SK-N-SH treated with all-trans-retinoic acid at 6 μM for 48 hours (cell line): ENCODE measurements around the gene RAB15.

Experiments
- ATAC-seq: fragments of 200-7000 bp; cut with Tn5 transposase; 3 replicates; pipeline ENCODE4 v1.9.1; 2020; ENCODE audit warnings: mild to moderate bottlenecking, moderate library complexity
- ARNTL ChIP-seq: fragments of 450-650 bp; formaldehyde crosslinking; IDR thresholded peaks from 2 replicates; pipeline ENCODE4 v1.5.0; 2020; ENCODE audit warnings: low read depth, mild to moderate bottlenecking, moderate library complexity, borderline replicate concordance
- BACH2 ChIP-seq: fragments of 250-450 bp; sonication (Bioruptor Pico); IDR thresholded peaks from 2 replicates; pipeline ENCODE4 v1.9.0; 2021; ENCODE audit warnings: mild to moderate bottlenecking, borderline replicate concordance
- CSDC2 ChIP-seq: fragments of 250-450 bp; sonication (Bioruptor Pico); IDR thresholded peaks from 2 replicates; pipeline ENCODE4 v1.5.0; 2020; ENCODE audit warnings: mild to moderate bottlenecking, moderate library complexity
- ESRRG ChIP-seq: fragments of 250-450 bp; sonication (Bioruptor Pico); IDR thresholded peaks from 2 replicates; pipeline ENCODE4 v1.6.1; 2021; ENCODE audit warnings: mild to moderate bottlenecking
- GLIS3 ChIP-seq: fragments of 250-450 bp; sonication (Bioruptor Pico); IDR thresholded peaks from 2 replicates; pipeline ENCODE4 v1.5.0; 2020; ENCODE audit warnings: mild to moderate bottlenecking, moderate library complexity
- ISL1 ChIP-seq: fragments of 250-450 bp; sonication (Bioruptor Pico); IDR thresholded peaks from 2 replicates; pipeline ENCODE4 v2.1.2; 2022; ENCODE audit warnings: mild to moderate bottlenecking, moderate library complexity
- OSR1 ChIP-seq: fragments of 250-450 bp; sonication (Bioruptor Pico); IDR thresholded peaks from 2 replicates; pipeline ENCODE4 v1.8.0; 2022; ENCODE audit warnings: moderate library complexity, mild to moderate bottlenecking, inconsistent platforms
- PATZ1 ChIP-seq: fragments of 250-450 bp; sonication (Bioruptor Pico); IDR thresholded peaks from 2 replicates; pipeline ENCODE4 v1.8.0; 2020; ENCODE audit warnings: mild to moderate bottlenecking, moderate library complexity, borderline replicate concordance
- POU6F1 ChIP-seq: fragments of 250-450 bp; sonication (Bioruptor Pico); IDR thresholded peaks from 2 replicates; pipeline ENCODE4 v1.8.0; 2021; ENCODE audit warnings: low read depth, mild to moderate bottlenecking, moderate library complexity, borderline replicate concordance
- PPARA ChIP-seq: fragments of 250-450 bp; sonication (Bioruptor Pico); IDR thresholded peaks from 2 replicates; pipeline ENCODE4 v1.5.0; 2020; ENCODE audit warnings: mild to moderate bottlenecking, borderline replicate concordance
- RARB ChIP-seq: fragments of 250-450 bp; sonication (Bioruptor Pico); IDR thresholded peaks from 2 replicates; pipeline ENCODE4 v1.8.0; 2021; ENCODE audit warnings: mild to moderate bottlenecking, moderate library complexity
- SNAI2 ChIP-seq: fragments of 250-450 bp; sonication (Bioruptor Pico); IDR thresholded peaks from 2 replicates; pipeline ENCODE4 v1.5.0; 2020; ENCODE audit warnings: mild to moderate bottlenecking, moderate library complexity
- TCF4 ChIP-seq: fragments of 250-450 bp; sonication (Bioruptor Pico); IDR thresholded peaks from 2 replicates; pipeline ENCODE4 v1.8.0; 2021; ENCODE audit warnings: mild to moderate bottlenecking, moderate library complexity, borderline replicate concordance
- TOX ChIP-seq: fragments of 250-450 bp; sonication (Bioruptor Pico); IDR thresholded peaks from 2 replicates; pipeline ENCODE4 v1.8.0; 2021; ENCODE audit warnings: mild to moderate bottlenecking, moderate library complexity, borderline replicate concordance
- ZC3H10 ChIP-seq: fragments of 250-450 bp; sonication (Bioruptor Pico); IDR thresholded peaks from 2 replicates; pipeline ENCODE4 v1.5.1; 2021; ENCODE audit warnings: mild to moderate bottlenecking, moderate library complexity
- ZNF565 ChIP-seq: fragments of 450-650 bp; formaldehyde crosslinking; conservative IDR thresholded peaks from 2 replicates; pipeline ENCODE4 v1.5.0; 2020; ENCODE audit warnings: low read depth, mild to moderate bottlenecking, moderate library complexity
- ZNF70 ChIP-seq: fragments of 450-650 bp; formaldehyde crosslinking; IDR thresholded peaks from 2 replicates; pipeline ENCODE4 v1.5.0; 2020; ENCODE audit warnings: mild to moderate bottlenecking, moderate library complexity
- ZNF8 ChIP-seq: fragments of 450-650 bp; formaldehyde crosslinking; IDR thresholded peaks from 2 replicates; pipeline ENCODE4 v1.5.0; 2020; ENCODE audit warnings: mild to moderate bottlenecking, moderate library complexity
- TF ChIP-seq, protein P1 (sequence below): fragments of 250-450 bp; sonication (Bioruptor Pico); IDR thresholded peaks from 2 replicates; pipeline ENCODE4 v1.5.1; 2020; ENCODE audit warnings: low read depth, mild to moderate bottlenecking, moderate library complexity
- TF ChIP-seq, protein P2 (sequence below): fragments of 250-450 bp; sonication (Bioruptor Pico); IDR thresholded peaks from 2 replicates; pipeline ENCODE4 v1.5.1; 2021; ENCODE audit warnings: mild to moderate bottlenecking, moderate library complexity
- TF ChIP-seq, protein P3 (sequence below): fragments of 250-450 bp; sonication (Bioruptor Pico); IDR thresholded peaks from 2 replicates; pipeline ENCODE4 v1.5.0; 2020; ENCODE audit warnings: mild to moderate bottlenecking, moderate library complexity

RAB15 gene

DNA sequence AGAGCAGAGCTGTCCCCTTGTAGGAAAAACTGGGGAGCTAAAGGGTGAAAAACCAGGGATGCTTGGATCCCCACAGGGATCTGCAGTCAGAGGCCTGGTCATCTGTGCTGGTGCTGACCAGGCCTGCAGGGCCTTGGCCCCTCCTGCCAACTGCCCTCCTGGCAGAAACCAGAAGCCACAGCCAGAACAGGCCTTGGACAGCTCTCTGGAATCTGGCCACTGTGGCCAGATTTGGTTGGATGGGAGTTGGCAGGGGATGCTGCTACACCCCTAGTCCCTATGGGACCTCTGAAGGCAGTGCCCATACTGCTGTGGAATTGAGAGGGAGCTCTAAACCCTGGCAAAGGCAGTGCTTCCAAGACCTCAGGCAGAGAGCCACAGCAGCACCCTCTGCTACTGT lies 20.4 kb downstream of the RAB15 start:
- TF ChIP-seq, protein P1, sequence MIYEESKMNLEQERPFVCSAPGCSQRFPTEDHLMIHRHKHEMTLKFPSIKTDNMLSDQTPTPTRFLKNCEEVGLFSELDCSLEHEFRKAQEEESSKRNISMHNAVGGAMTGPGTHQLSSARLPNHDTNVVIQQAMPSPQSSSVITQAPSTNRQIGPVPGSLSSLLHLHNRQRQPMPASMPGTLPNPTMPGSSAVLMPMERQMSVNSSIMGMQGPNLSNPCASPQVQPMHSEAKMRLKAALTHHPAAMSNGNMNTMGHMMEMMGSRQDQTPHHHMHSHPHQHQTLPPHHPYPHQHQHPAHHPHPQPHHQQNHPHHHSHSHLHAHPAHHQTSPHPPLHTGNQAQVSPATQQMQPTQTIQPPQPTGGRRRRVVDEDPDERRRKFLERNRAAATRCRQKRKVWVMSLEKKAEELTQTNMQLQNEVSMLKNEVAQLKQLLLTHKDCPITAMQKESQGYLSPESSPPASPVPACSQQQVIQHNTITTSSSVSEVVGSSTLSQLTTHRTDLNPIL (CRISPR knock-in tag), result no peak
- no peak for TF ChIP-seq CSDC2 (CRISPR knock-in tag)
- no peak for TF ChIP-seq OSR1
- no peak for TF ChIP-seq ZNF8 (CRISPR knock-in tag)
- no peak for TF ChIP-seq ESRRG (CRISPR knock-in tag)
- TF ChIP-seq, protein P2, sequence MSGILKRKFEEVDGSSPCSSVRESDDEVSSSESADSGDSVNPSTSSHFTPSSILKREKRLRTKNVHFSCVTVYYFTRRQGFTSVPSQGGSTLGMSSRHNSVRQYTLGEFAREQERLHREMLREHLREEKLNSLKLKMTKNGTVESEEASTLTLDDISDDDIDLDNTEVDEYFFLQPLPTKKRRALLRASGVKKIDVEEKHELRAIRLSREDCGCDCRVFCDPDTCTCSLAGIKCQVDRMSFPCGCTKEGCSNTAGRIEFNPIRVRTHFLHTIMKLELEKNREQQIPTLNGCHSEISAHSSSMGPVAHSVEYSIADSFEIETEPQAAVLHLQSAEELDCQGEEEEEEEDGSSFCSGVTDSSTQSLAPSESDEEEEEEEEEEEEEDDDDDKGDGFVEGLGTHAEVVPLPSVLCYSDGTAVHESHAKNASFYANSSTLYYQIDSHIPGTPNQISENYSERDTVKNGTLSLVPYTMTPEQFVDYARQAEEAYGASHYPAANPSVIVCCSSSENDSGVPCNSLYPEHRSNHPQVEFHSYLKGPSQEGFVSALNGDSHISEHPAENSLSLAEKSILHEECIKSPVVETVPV, result no peak
- TF ChIP-seq ARNTL (CRISPR knock-in tag), result no peak
- ATAC-seq, result no peak

DNA sequence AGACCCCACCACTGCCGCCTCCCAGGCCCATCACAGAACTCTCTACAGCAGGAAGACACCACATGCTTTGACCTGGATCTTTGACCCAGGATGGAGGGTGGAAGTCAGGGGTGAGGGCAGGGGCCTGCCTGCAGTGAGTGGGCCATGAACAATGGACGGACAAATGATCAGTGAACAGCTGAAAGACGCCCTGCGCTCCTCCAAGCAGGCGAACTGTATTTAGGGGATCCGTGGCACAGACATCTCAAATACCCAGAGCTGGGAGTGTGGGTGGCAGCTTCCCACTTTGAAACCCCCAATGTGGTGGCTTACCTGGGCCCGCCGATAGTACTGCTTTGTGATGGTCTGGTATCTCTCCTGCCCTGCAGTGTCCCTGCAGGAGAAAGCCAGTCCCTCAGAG lies 20.8 kb downstream of the RAB15 start:
- ATAC-seq, result no peak
- TF ChIP-seq ZC3H10 (CRISPR knock-in tag) (no peak), POU6F1 (CRISPR knock-in tag) (no peak), TCF4 (CRISPR knock-in tag) (no peak), RARB (no peak), TOX (CRISPR knock-in tag) (no peak), ZNF70 (CRISPR knock-in tag) (no peak), PPARA (CRISPR knock-in tag) (no peak), ZNF565 (CRISPR knock-in tag) (no peak), ESRRG (CRISPR knock-in tag) (no peak), ZNF8 (CRISPR knock-in tag) (no peak), PATZ1 (CRISPR knock-in tag) (no peak), CSDC2 (CRISPR knock-in tag) (no peak), SNAI2 (no peak), ISL1 (CRISPR knock-in tag) (no peak), BACH2 (CRISPR knock-in tag) (no peak), ARNTL (CRISPR knock-in tag) (no peak), GLIS3 (CRISPR knock-in tag) (no peak)
- TF ChIP-seq, protein P3, sequence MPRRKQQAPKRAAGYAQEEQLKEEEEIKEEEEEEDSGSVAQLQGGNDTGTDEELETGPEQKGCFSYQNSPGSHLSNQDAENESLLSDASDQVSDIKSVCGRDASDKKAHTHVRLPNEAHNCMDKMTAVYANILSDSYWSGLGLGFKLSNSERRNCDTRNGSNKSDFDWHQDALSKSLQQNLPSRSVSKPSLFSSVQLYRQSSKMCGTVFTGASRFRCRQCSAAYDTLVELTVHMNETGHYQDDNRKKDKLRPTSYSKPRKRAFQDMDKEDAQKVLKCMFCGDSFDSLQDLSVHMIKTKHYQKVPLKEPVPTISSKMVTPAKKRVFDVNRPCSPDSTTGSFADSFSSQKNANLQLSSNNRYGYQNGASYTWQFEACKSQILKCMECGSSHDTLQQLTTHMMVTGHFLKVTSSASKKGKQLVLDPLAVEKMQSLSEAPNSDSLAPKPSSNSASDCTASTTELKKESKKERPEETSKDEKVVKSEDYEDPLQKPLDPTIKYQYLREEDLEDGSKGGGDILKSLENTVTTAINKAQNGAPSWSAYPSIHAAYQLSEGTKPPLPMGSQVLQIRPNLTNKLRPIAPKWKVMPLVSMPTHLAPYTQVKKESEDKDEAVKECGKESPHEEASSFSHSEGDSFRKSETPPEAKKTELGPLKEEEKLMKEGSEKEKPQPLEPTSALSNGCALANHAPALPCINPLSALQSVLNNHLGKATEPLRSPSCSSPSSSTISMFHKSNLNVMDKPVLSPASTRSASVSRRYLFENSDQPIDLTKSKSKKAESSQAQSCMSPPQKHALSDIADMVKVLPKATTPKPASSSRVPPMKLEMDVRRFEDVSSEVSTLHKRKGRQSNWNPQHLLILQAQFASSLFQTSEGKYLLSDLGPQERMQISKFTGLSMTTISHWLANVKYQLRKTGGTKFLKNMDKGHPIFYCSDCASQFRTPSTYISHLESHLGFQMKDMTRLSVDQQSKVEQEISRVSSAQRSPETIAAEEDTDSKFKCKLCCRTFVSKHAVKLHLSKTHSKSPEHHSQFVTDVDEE (CRISPR knock-in tag), result no peak
- TF ChIP-seq, protein P2, result no peak
- TF ChIP-seq, protein P1 (CRISPR knock-in tag), result no peak
- TF ChIP-seq, all 23 proteins: peak for 0
